ENCODE measurements around the gene PIP4K2A. TPM values are rescaled to one million over a fixed set of nuclear protein-coding genes. Genes with fewer than 3 reads are reported as not detected.
"Not testable (repeated sequence)": the region's sequence is repeated elsewhere in the genome, so short reads cannot be mapped to it uniquely, and the experiment has no call there.

The PIP4K2A gene
- total RNA-seq, 1 experiment from 2014 or later: 32.2 TPM

DNA sequence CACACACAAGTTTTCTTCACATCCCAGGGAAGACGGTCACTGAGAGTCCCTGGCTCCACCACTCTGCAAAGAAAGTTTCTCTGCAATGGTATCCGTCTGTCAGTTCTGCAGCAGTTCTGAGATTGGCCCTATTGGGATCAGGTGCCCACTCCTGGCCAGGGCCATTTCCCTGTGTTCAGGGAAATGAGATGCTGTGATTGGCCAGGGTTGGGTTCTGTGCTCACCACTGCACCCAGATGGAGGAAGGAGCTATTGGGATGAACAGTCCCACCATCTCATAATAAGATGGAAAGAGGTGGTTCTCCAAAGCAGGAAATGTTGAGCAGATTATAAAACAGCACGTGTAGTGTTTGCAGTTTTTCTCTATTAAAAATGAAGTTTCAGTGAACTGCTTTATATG is 13.3 kb upstream of the PIP4K2A start:
- H3K36me3 ChIP-seq (replicated peaks; ENCODE audit: control insufficient read depth, insufficient read depth, low read length): no peaks in the 10 kb centered on the region
- peak; percentile 13 for DNase-seq
- H3K27me3 ChIP-seq (ENCODE audit: control insufficient read depth, insufficient read depth, low read length): no peaks in the 10 kb centered on the region
- no peak overlapping the region for H3K4me3 ChIP-seq (ENCODE audit: insufficient read depth, low read depth, low read length)

DNA sequence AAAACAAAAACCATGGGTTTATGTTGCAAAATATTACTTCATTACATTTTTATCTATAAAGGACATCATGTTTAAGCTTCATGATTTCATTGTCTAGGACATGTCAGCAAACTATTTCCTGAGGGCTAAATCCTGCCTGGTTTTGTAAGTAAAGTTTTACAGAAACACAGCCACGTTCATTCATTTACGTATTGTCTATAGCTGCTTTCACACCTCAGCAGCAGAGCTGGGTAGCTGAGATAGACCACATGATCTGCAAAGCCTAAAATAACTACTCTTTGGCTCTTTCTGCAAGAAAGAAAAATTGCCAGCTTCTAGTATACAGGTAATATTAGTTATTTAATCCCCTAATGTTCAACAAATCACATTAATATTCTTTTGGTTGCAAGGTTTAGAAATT is 12.7 kb upstream of the PIP4K2A start:
- H3K4me3 ChIP-seq (ENCODE audit: insufficient read depth, low read depth, low read length): no peak overlapping the region
- DNase-seq: no peak
- H3K36me3 ChIP-seq (replicated peaks; ENCODE audit: control insufficient read depth, insufficient read depth, low read length): no peaks in the 10 kb centered on the region
- H3K27me3 ChIP-seq (ENCODE audit: control insufficient read depth, insufficient read depth, low read length): no peaks in the 10 kb centered on the region

DNA sequence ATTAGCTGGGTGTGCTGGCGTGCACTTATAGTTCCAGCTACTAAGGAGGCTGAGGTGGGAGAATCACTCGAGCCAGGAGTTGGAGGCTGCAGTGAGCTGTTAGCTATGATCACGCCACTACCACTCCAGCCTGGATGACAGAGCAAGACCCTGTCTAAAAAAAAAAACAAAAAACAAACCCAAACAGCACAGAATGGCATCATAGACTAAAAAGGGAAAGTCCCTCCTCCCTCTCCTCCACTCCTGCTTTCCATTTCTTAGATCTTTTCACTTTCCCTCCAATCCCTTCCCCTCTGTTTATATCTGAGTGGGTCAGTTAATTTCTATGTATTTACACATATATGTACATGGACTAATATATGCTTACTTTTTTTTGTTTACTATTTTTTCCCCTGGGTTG is 10.4 kb upstream of the PIP4K2A start:
- Histone ChIP-seq H3K27me3 (ENCODE audit: control insufficient read depth, insufficient read depth, low read length) (no peaks in the 10 kb centered on the region), H3K4me3 (ENCODE audit: insufficient read depth, low read depth, low read length) (no peak overlapping the region), H3K36me3 (replicated peaks; ENCODE audit: control insufficient read depth, insufficient read depth, low read length) (no peaks in the 10 kb centered on the region)
- no peak for DNase-seq

DNA sequence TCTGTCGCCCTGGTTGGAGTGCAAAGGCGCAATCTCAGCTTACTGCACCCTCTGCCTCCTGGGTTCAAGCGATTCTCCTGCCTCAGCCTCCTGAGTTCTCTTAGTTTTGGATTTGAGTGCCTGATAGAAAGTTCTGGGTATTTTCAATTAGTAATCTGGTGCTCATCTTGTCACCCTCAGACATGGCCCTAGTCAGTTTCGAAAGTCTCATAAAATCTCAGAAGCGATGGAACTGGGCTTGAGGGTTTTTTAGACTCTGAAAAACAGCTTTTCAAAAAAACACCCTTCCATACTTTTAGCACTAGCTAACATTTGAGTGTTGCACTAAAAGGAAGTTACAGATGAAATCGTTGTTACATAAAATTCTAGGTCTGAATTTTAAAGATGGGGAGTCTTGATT is 9.4 kb upstream of the PIP4K2A start:
- H3K27me3 ChIP-seq (ENCODE audit: control insufficient read depth, insufficient read depth, low read length): no peaks in the 10 kb centered on the region
- no peak overlapping the region for H3K4me3 ChIP-seq (ENCODE audit: insufficient read depth, low read depth, low read length)
- H3K36me3 ChIP-seq (replicated peaks; ENCODE audit: control insufficient read depth, insufficient read depth, low read length): no peaks in the 10 kb centered on the region
- no peak for DNase-seq

DNA sequence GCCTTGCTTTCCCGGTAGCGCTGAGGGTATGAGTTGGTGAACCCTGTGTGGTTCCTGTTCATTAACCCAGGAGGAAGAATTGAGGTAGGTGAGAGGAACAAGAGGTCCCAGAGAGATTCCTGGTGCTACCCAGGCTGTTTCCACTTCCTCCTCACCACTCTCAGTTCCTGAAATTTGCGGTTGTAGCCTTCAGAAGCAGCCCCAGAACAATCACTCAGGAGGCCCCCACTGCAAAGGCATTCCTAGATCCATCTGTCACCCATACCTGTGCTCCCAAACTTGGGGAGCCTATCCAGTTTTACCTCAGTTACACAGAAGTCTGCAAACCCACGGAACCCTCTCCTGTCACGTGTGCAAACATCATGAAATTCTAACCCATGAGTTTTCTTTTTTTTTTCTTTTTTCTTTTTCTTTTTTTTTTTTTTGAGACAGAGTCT is 9.0 kb upstream of the PIP4K2A start:
- Histone ChIP-seq H3K4me3 (ENCODE audit: insufficient read depth, low read depth, low read length) (no peak overlapping the region), H3K36me3 (replicated peaks; ENCODE audit: control insufficient read depth, insufficient read depth, low read length) (no peaks in the 10 kb centered on the region), H3K27me3 (ENCODE audit: control insufficient read depth, insufficient read depth, low read length) (no peaks in the 10 kb centered on the region)
- DNase-seq: no peak

DNA sequence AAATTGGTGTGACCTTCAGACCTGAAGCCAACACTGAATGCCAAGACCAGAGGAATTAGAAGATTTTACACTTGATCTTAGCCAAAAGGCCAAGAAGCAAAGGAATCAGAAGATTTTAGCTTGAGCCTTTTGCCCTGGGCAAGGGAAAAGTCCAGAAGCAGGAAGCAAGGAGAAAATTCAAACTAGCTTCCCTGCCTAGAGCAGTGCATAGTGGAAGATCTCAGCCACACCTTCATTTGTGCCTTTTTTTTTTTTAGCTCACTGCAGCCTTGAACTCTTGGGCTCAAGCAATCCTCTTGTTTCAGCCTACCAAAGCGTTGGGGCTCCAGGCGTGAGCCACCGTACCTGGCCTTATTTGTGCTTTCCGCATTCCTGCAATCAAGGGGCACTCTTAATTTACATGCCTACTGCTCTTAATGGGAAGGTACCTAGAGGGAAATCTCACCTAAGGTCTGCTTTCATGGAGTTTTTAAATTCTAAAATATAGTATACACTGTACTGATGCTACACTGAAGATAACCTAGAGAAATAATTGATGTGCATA is 8.3 kb upstream of the PIP4K2A start:
- Histone ChIP-seq H3K36me3 (replicated peaks; ENCODE audit: control insufficient read depth, insufficient read depth, low read length) (no peaks in the 10 kb centered on the region), H3K27me3 (ENCODE audit: control insufficient read depth, insufficient read depth, low read length) (no peaks in the 10 kb centered on the region), H3K4me3 (ENCODE audit: insufficient read depth, low read depth, low read length) (no peak overlapping the region)
- no peak for DNase-seq

DNA sequence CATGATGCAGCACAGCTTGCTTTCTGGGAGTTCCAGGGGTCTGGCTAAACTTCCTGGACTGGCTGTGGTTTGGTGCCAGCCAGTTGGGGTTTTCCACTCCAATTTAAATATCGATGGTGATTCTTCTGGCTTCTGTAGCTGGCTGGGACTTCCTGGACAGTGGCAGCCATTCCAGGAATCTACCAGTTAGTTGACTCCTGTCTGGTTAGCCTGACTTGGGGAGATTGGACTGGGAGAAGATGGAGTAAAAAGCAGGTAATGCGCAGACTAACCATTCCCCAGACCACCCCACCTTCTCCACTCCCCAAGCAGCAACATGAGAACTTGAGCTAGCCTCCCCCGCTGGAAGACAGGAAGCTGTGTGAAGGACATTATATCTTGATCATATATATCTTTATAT is 6.3 kb upstream of the PIP4K2A start:
- Histone ChIP-seq H3K36me3 (replicated peaks; ENCODE audit: control insufficient read depth, insufficient read depth, low read length) (no peaks in the 10 kb centered on the region), H3K27me3 (ENCODE audit: control insufficient read depth, insufficient read depth, low read length) (no peaks in the 10 kb centered on the region), H3K4me3 (ENCODE audit: insufficient read depth, low read depth, low read length) (no peak overlapping the region)
- DNase-seq: no peak

DNA sequence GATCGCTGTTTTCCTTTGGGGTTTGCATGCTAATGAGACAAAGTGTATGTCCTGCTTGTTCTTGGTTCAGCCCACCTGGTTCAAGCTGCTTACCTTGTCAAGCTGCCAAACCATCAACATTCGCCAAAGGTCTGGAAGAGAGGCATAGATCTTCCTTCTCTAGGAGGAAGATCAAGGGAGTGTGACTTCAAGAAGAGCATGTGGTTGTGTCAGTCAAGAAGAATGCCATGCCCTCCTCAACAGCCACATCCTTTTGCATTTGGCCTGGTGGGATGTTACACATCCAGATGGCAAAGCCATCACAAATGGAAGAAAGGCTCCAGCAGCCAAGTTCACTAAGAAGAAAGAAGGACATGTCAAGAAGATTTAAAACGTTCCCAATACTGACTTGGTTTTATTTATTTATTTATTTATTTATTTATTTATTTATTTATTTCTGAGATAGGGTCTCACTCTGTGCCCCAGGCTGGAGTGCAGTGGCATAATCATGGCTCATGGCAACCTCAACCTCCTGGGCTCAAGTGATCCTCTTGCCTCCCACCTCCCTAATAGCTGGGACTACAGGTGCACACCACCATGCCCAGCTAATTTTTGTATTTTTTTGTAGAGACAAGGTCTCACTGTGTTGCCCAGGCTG is 5.1 kb upstream of the PIP4K2A start:
- no peak overlapping the region for H3K4me3 ChIP-seq (ENCODE audit: insufficient read depth, low read depth, low read length)
- peaks cover 5% of the 10 kb centered on the region for H3K27me3 ChIP-seq (ENCODE audit: control insufficient read depth, insufficient read depth, low read length)
- H3K36me3 ChIP-seq (replicated peaks; ENCODE audit: control insufficient read depth, insufficient read depth, low read length): no peaks in the 10 kb centered on the region
- no peak for DNase-seq

DNA sequence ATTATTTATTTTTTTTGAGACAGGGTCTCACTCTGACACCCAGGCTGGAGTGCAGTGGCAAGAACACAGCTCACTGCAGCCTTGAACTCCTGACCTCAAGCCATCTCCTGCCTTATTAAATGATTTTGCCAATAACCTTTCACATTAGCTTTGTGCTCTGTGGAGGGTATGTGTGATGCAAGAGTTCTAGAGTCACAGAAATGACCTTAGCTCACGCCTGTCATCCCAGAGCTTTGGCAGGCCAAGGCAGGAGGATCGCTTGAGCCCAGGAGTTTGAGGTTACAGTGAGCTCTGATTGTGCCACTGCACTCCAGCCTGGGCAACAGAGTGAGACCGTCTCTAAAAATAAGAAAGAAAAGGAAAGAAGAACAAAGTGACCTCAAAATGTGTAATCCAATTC is 4.3 kb upstream of the PIP4K2A start:
- not testable (repeated sequence) for H3K27me3 ChIP-seq (ENCODE audit: control insufficient read depth, insufficient read depth, low read length); H3K4me3 ChIP-seq (ENCODE audit: insufficient read depth, low read depth, low read length); H3K36me3 ChIP-seq (replicated peaks; ENCODE audit: control insufficient read depth, insufficient read depth, low read length); DNase-seq

DNA sequence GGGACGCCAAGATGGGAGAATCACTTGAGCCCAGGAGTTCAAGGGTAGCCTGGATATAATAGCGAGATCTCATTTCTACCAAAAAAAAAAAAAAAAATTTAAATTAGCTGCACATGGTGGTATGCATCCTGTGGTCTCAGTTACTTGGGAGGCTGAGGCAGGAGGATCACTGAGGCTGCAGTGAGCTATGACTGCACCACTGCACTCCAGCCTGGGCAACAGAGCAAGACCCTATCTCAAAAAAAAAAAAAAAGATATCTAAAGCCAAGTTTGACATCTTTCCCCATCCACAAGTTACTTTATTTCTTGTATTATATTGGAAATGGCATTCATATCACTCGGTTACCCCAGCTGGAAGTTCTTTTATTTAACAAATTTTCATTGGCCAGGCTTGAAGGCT is 3.4 kb upstream of the PIP4K2A start:
- no peaks in the 10 kb centered on the region for H3K36me3 ChIP-seq (replicated peaks; ENCODE audit: control insufficient read depth, insufficient read depth, low read length)
- no peak overlapping the region for H3K4me3 ChIP-seq (ENCODE audit: insufficient read depth, low read depth, low read length)
- H3K27me3 ChIP-seq (ENCODE audit: control insufficient read depth, insufficient read depth, low read length): peaks cover 10% of the 10 kb centered on the region
- DNase-seq: no peak

DNA sequence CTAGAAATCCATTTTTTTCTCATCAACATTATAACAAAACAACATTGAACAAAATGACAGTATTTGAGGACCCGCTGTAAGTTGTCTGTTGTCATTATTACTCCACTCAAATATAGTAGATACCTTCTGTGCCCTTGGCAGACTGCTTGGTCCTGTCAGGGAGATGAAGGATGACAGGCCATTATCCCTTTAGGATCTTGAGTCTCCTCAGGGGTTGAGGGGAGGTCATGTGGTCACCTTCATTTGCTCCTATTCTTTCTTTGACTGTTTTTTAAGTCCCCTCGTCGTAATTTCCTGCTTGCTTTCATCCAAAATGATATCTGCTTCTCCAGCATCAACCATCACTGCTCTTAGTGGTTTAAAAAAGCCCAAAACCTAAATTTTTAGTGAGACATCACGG is 2.6 kb upstream of the PIP4K2A start:
- H3K36me3 ChIP-seq (replicated peaks; ENCODE audit: control insufficient read depth, insufficient read depth, low read length): no peaks in the 10 kb centered on the region
- no peak for DNase-seq
- H3K27me3 ChIP-seq (ENCODE audit: control insufficient read depth, insufficient read depth, low read length): peaks cover 10% of the 10 kb centered on the region
- no peak overlapping the region for H3K4me3 ChIP-seq (ENCODE audit: insufficient read depth, low read depth, low read length)

DNA sequence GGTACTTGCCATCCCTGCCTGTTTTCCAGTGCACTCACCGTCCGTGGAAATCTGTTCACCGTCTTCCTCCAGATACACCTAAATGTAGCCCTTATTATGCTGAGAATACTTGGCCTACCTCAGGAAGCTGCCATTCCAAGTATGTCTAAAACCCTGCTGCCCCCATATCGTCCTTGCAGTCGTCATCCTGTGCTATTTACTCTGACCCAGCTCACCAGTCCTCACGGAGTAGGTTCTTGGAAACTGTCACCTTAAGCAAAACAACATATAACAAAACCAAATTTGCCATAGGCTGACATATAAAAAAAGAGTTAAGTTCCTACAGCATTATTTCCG is 880 bp upstream of the PIP4K2A start:
- Histone ChIP-seq H3K27me3 (ENCODE audit: control insufficient read depth, insufficient read depth, low read length) (peaks cover 10% of the 10 kb centered on the region), H3K4me3 (ENCODE audit: insufficient read depth, low read depth, low read length) (no peak overlapping the region), H3K36me3 (replicated peaks; ENCODE audit: control insufficient read depth, insufficient read depth, low read length) (no peaks in the 10 kb centered on the region)
- no peak for DNase-seq

DNA sequence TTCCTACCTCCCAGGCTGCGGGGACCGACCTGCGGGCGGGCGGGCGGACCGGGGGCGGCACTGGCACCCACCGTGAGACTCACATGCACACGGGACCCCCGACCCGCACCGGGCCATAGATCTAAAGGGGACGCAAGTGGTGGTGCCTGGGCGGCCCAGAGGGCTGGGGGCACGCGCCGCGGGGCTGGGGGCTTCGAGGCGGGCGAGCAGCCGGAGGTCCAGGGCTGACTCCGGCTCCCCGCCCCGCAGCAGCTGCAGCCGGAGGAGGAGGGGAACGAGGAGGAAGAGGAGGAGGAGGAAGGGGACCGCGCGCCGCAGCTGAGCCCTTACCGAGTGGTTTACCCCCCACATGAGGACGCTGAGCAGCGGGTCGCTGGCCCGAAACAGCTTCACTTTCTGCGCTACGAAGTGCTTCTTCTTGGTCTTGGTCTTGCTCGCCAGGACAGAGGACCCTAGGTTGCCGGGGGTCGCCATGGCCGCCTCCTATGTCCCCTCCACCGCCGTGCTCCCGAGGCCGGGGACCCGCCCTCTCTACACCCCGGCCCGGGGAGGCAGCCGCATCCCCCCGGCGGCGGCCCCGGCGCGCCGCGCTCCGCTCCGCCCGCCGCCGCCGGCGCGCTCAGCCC is 412 bp downstream of the PIP4K2A start:
- no peaks in the 10 kb centered on the region for H3K36me3 ChIP-seq (replicated peaks; ENCODE audit: control insufficient read depth, insufficient read depth, low read length)
- peak; percentile 74 for DNase-seq

DNA sequence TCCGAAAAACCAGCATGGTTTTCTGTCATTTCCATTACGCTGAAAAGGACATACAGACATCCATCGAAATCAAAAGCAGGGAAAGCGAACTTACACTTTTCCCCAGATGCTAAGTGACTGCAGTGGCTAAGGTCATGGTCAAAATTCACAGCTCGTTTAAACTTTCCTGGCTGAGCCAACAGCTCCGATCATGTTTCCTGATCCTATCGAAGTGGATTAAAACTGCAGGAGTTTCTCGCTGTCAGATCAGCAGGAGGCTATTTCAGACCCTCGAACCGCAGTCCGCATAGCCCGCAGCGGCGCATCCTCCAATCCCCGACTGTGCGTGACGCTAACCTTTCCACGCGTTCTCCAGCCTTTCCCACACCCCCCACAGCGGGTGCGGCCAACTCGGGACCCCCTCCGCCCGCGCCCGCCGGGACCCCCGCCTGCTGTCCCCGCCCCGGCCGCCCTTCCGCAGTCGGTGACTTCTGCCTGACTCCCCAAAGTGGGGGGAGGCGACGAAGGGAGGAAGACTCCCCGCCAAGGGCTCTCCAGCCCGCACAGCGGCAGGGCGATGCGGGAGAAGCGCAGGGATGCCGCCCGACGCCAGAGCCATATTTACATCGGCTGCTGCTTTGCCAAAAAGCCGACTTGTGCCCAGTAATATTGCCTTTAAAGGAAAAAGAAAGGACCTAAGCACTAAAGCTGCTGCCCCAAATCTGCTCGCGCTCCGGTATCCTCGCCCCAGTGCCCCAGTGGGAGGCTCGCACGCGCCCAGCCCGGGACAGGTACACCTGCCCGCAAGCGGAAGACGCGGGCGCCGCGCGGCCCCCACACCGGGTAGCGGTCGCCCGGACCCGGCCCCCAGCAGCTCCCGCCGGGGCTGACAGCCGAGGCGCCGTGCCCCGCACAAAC is 1.2 kb downstream of the PIP4K2A start:
- DNase-seq: peak; percentile 75
- no peaks in the 10 kb centered on the region for H3K36me3 ChIP-seq (replicated peaks; ENCODE audit: control insufficient read depth, insufficient read depth, low read length)
- peaks cover 10% of the 10 kb centered on the region for H3K27me3 ChIP-seq (ENCODE audit: control insufficient read depth, insufficient read depth, low read length)
- peak overlapping the region; percentile 91 for H3K4me3 ChIP-seq (ENCODE audit: insufficient read depth, low read depth, low read length)

More for the DNA sequence above, 412 bp downstream of the PIP4K2A start:
- Histone ChIP-seq H3K27me3 (ENCODE audit: control insufficient read depth, insufficient read depth, low read length) (peaks cover 10% of the 10 kb centered on the region), H3K4me3 (ENCODE audit: insufficient read depth, low read depth, low read length) (peak overlapping the region; percentile 91)
